ENCODE measurements around the gene SOD1.

- TF ChIP-seq CTCF (IDR thresholded peaks at IDR 0.05) (no peak), POLR2A (IDR thresholded peaks at IDR 0.05) (no peak)
These were observed 40.5 kb downstream of the SOD1 start for GRCh38 chr21:31700040-31700439.

Data from gastroesophageal sphincter (tissue), 3 donors.